ENCODE measurements around the gene PLGRKT.
"Not testable (repeated sequence)": the region's sequence is repeated elsewhere in the genome, so short reads cannot be mapped to it uniquely, and the experiment has no call there.

The PLGRKT gene

GRCh38 chr9:5352637-5353248, 85.0 kb downstream of the PLGRKT start:
- DNase-seq (ENCODE audit: low read depth, low spot score) = no peak
- no peak for TF ChIP-seq CTCF (IDR thresholded peaks at IDR 0.05; ENCODE audit: insufficient read depth, low read length, missing control alignments)
- no peak overlapping the region for H3K4me3 ChIP-seq (ENCODE audit: low read depth, low read length)
- POLR2A ChIA-PET = no interaction called here
- CTCF ChIA-PET = no interaction called here

GRCh38 chr9:5338992-5339981, 98.4 kb downstream of the PLGRKT start, which contains the start of gene RLN1:
TSS of gene RLN1 (minus strand) at chr9:5339876. CDS start at chr9:5339746, 130 bp downstream.
- CTCF ChIA-PET; DNase-seq (ENCODE audit: low read depth, low spot score); H3K4me3 ChIP-seq (ENCODE audit: low read depth, low read length); POLR2A ChIA-PET: not testable (repeated sequence)

GRCh38 chr9:5336688-5337087, 101.0 kb downstream of the PLGRKT start:
- TF ChIP-seq CTCF (IDR thresholded peaks at IDR 0.05; ENCODE audit: insufficient read depth, low read length, missing control alignments) = no peak
- ChIA-PET POLR2A (no interaction called here), CTCF (interaction anchor here (1.5 kb wide), 1 partner anchor 253 kb away, joined by 3 read pairs; no protein-coding TSS in a partner anchor)
- H3K4me3 ChIP-seq (ENCODE audit: low read depth, low read length) = no peak overlapping the region
- DNase-seq (ENCODE audit: low read depth, low spot score) = no peak

- CTCF ChIA-PET; POLR2A ChIA-PET; H3K4me3 ChIP-seq (ENCODE audit: low read depth, low read length); DNase-seq (ENCODE audit: low read depth, low spot score): not testable (repeated sequence)
Measured at GRCh38 chr9:5331276-5331675, 106.4 kb downstream of the PLGRKT start.

GRCh38 chr9:5326893-5327548, 110.7 kb downstream of the PLGRKT start:
- POLR2A ChIA-PET = no interaction called here

GRCh38 chr9:5326187-5326586, 111.5 kb downstream of the PLGRKT start:
- no peak for DNase-seq (ENCODE audit: low read depth, low spot score)
- POLR2A ChIA-PET = no interaction called here
- H3K4me3 ChIP-seq (ENCODE audit: low read depth, low read length) = no peak overlapping the region
- TF ChIP-seq CTCF (IDR thresholded peaks at IDR 0.05; ENCODE audit: insufficient read depth, low read length, missing control alignments) = no peak
- CTCF ChIA-PET = no interaction called here

More at GRCh38 chr9:5326893-5327548, 110.7 kb downstream of the PLGRKT start:
- TF ChIP-seq CTCF (IDR thresholded peaks at IDR 0.05; ENCODE audit: insufficient read depth, low read length, missing control alignments) = no peak
- H3K4me3 ChIP-seq (ENCODE audit: low read depth, low read length) = no peak overlapping the region
- CTCF ChIA-PET = no interaction called here
- no peak for DNase-seq (ENCODE audit: low read depth, low spot score)

GRCh38 chr9:5321601-5322000, 116.1 kb downstream of the PLGRKT start:
- H3K4me3 ChIP-seq (ENCODE audit: low read depth, low read length); DNase-seq (ENCODE audit: low read depth, low spot score); POLR2A ChIA-PET: not testable (repeated sequence)
- CTCF ChIA-PET = interaction anchor here (0.6 to 2.0 kb wide), 3 partner anchors 20 to 135 kb away, joined by 3 to 6 read pairs (median 4); no protein-coding TSS in a partner anchor

All from AG04449 (cell line).